ENCODE measurements around the gene ALOXE3.
A peak's percentile ranks its signal among the peaks of the same experiment; 100 is the strongest.

The ALOXE3 gene

DNA sequence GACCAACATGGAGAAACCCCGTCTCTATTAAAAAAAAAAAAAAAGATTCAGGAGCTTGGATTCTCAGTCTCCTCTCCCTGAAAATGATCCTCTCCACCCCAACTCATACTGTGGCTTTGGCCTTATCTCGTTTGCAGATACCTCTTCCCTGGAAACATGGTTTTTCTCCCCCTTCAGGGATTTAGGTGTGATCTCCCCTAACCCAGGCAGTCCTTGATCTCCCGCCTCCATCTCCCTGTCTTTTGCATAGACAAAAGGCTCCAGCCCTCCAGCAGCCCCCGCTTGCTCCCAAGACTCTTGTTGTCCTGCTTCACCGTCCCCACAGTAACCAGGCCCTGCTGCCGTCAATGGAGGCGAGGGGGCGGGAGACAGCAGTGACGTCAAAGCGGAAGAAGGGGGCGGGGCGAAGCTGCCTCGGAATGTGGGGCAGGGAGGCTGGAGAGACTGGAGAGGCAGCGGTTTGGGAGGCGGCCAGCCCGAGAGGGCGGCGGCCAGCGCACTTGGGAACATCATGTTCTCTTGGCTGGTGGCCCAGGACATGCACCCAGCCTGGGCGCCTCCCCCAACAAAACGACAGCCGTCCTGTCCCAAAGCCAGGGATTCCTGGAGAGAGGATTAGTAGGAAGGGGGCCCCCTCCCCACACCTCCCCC lies 35.8 kb upstream of the ALOXE3 start:
- DNase-seq (ENCODE audit: low spot score): peak; percentile 80

DNA sequence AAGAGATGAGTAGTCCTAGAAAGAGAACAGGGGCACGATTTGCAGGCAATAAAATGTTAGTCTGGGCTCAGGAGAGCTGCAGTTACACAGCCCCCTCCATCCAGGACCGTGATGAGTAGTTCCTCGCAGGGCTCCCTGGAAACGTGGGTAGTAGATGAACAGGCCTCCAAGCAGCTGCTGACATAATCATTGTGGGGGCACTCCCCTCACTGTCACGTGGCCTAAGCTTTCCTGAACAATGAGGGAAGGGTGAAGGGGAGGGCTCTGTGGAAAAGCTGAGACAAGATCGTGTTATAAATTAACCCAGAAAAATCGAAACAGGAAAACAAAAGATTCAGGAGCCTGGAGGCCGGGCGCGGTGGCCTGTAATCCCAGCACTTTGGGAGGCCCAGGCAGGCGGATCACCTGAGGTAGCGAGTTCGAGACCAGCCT lies 35.2 kb upstream of the ALOXE3 start:
- no peak for DNase-seq (ENCODE audit: low spot score)

- no peak for DNase-seq (ENCODE audit: low spot score)
These were observed 34.7 kb upstream of the ALOXE3 start for GRCh38 chr17:8153031-8153451.

DNA sequence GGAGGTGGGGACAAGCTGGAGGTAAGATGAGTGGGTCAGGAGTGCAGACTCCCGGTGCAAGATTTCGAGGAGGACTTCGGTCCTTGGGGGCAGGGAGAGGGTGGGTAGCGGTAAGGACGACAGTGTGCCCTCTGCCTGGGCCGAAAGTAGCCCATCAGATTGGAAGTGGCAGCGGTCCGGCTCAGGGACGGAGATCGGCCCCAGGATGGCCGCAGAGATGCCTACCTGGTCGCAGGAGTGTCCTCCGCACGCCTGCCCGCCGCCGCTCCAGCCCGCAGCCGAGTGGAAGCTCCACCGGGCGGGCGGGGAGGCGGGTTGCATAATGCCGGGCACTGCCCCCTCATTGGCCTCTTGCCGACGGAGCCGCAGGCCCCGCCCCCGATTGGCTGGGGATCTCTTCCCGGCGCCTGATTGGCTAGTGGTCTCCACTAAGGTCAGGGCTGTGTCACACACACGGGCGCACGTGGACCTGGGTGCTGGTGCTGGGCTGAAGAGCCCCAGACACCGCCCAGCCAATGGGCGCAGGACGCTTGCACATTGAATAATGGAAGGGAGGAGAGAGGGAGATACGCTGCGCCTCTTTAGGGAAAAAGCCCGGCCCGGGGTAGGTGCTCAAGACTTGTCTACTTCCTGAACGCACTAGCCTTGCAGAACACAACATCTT lies 33.9 kb upstream of the ALOXE3 start, which contains the start of gene PER1:
PER1 (minus strand) TSS at position 293 of the 664 bp plus-strand sequence. CDS start 1,698 bp downstream, outside the sequence.
- peak; percentile 90 for DNase-seq (ENCODE audit: low spot score)

DNA sequence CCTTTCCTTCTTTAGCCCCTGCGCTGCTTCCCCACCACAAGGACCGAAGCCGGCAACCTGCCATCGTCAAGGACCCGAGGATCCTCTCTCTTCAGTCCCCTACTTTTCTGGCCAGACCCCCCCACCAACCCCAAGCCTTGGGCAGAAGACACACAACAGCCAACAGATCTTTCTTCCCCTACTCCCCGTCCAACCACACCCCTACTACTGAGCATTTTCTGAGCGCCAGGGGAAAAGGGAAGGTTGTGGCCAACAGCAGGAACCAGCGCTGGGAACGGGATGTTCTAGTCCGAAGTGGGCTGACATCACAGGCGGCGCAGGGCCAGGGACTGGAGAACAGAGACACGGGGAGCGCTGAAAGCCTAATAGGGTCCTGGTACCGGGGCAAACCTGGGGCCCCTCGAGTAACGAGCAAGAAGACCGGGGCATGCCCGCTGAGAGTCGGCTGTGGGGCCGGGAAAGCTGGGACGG lies 33.4 kb upstream of the ALOXE3 start:
- no peak for DNase-seq (ENCODE audit: low spot score)

DNA sequence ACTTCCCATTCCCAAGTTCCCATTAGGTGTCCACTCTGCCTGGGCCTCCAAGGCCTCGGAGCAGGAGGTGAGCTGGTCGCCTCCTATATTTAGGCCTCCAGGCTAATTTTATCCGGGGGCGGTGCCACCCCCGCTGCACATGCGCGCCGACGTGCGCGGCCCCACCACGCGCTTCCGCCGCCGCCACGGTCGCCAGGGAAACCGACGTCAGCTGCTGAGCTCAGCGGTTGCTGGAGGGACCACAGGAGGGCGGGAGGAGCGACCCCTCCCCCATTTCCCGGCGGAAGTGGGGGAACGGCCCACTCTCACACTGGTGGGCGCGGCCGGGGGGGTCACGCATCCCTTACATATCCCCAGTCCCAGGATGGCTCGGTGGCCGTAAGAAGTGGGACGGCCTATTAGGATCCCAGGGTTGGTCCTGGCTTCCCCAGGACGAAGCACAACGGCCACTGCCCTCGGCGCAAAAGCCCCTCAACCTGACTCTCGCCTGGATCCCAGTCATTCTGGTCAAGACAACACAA lies 32.9 kb upstream of the ALOXE3 start:
- peak; percentile 86 for DNase-seq (ENCODE audit: low spot score)

DNA sequence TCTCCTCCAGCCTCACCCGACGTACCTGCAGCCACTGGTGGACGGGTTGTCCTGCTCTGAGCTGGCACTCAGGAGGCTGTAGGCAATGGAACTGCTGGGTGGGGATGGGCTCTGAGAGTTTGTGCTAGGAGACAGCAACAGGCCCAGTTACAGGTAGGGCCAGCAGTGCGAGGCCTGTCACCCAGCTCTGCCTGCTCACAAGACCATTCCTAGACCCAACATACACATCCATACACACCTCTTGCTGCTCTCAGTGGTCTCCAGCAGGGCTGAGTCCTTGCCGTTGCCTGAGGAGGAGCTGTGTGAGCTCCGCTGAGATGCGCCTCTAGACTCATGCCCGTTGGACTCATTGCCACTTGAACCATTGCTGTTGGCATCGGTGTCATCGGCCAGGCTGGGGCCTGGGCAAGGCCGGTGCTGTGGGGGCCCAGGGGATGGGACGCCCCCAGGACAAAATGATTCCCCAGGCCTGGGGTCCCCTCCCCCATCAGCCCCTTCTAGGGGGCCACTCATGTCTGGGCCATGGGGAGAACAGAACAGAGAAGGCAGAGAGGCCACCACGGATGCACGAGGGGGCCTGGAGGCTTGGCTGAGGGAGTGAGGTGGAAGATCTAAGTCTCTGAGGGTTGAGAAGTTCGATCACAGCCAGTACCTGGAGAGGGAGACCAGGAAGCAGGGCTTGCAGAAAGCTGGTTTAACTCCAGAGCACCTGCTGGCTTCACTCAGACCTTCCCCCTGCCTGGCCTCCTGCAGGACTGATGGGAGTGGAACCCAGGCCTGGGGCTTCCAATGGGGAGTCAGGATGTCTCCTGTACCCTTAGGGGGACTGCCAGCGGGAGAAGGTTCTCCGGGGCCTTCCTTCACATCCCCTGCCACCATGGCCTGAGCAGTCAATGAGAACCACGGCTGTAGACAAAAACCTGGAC lies 32.1 kb upstream of the ALOXE3 start:
- no peak for DNase-seq (ENCODE audit: low spot score)

GRCh38 chr17:8149419-8150193 lies 31.3 kb upstream of the ALOXE3 start:
- DNase-seq (ENCODE audit: low spot score): no peak

GRCh38 chr17:8148560-8148959 lies 30.2 kb upstream of the ALOXE3 start:
- no peak for DNase-seq (ENCODE audit: low spot score)

- DNase-seq (ENCODE audit: low spot score): no peak
These were observed 29.6 kb upstream of the ALOXE3 start for GRCh38 chr17:8147805-8148404.

DNA sequence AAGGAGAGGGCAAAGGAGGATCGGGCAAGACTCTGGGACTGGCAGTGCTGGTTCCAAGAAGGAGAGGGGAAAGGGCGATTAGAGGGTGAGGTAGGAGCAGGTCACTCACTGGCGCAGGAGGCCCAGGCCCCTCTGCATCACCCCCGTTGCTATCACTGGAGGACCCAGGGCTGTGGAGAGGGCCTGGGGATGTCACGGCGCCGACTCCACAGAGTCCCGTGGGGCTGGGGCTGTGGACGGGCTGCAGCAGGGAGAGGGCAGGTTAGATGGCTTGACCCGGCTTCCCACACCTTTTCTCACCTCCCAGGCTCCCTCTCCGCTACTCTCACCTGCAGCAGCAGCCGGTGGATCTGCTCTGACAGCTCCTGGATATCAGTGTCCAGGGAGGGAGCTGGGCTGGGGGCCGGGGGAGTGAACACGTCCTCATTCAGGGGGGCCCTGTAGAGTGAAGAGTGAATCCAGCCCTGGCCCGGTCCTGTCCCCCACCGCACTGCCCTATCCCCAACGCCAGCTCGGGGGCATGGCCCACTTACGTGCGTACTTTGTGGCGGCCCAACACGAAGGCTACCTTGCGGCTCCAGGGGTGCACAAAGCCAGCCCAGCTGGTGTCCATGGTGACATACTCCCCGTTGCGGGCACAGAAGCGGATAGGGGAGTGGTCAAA lies 29.0 kb upstream of the ALOXE3 start:
- DNase-seq (ENCODE audit: low spot score): no peak

- DNase-seq (ENCODE audit: low spot score): no peak
These were observed 28.2 kb upstream of the ALOXE3 start for GRCh38 chr17:8146381-8147140.

GRCh38 chr17:8145811-8146210 lies 27.5 kb upstream of the ALOXE3 start:
- no peak for DNase-seq (ENCODE audit: low spot score)

- no peak for DNase-seq (ENCODE audit: low spot score)
These were observed 26.3 kb upstream of the ALOXE3 start for GRCh38 chr17:8144401-8145231.

DNA sequence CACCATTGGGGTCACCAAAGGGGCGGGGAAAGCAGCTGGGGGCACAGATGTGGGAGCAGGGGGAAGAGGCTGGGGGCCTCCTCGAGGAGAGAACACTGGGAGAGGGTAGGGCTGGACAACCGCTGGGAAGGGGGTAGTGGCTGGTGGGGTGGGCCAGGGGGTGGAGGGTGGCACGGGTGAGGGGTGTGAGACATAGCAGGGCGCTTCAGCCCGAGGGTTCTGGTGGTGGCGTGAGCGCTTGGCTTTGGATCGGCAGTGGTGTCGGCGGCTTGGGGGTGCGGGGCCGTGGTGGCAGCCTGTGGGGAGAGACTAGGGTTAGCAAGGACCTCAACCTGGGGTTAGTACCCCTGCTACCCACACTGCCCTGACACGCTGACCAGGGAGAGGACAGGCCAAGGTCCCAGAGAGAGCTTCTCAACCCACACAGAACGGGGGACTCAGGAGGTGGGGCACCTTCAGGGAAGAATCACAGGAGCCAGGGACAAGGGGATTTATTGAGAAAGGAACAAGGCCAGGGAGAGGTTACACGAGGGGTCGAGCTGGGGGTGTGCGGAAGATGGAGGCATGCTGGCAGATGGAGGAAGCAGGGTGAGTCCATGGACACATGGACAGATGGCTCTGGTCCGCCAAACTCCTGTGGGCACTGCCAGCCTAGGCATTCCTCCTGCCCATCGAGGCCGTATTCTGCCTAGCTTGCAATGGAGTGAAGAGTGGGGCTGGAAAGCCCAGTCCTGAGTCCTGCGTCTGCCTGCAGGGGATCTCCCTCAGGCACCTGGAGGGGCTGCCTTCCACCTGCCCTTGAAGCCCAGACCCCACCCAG lies 25.5 kb upstream of the ALOXE3 start:
- no peak for DNase-seq (ENCODE audit: low spot score)

DNA sequence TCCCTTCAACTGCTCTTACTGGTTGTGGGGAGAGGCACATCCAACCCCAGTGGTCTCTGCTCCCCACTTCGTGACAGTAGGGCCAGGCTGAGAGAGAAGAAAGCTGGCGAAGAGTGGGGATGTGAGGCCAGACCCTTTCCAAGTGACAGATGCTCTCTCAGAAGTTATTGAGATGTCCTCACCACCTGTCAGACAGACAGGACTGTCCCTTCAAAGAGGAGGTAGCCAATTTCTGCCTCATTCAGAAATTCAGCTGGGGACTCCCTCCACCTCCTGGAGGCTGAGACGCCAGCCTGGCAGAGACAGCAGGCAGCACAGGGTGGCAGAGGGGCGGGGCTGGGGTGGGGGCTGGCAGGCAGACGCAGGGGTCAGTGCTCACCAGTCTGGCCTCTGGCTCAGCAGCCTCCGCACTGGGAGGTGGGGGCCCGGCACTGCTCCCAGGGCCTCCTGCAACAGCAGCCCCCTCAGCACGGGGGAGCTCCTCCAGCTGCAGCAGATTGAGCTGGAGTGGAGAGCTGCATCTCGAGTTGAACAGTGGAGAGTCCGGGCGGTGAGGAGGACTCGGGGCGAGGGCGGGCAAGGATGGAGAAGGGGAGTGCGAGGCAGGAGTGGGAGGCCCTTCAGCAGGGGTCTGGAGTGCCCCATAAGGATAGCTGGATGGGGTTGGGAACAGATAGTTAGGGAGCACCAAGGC lies 24.7 kb upstream of the ALOXE3 start:
- no peak for DNase-seq (ENCODE audit: low spot score)

- DNase-seq (ENCODE audit: low spot score): no peak
These were observed 24.0 kb upstream of the ALOXE3 start for GRCh38 chr17:8142158-8142886.
